Stimulated activated CD4-positive, alpha-beta T cell treated with anti-CD3 and anti-CD28 coated beads, TNF-alpha, amount 100 ng/mL, for 24 hours (primary cell): ENCODE data around the gene OTUB1.

Source experiments
- DNase-seq, 3 experiments: peaks; one replicate each; pipeline ENCODE4 v3.0.0-alpha.2; 2020; ENCODE audit warnings: low read depth in 3 of 3

OTUB1 gene

GRCh38 chr11:63974259-63975143, 11.7 kb upstream of the OTUB1 start, which contains the start of gene COX8A:
Gene COX8A, plus strand, starts transcription at chr11:63974620. Its CDS starts 61 bp downstream, at chr11:63974681.
- peak; percentile 85 to 95 (median 92) for DNase-seq

- DNase-seq: no peak
Observed at GRCh38 chr11:63978551-63979239, 7.5 kb upstream of the OTUB1 start.

- no peak for DNase-seq
Observed at GRCh38 chr11:63979426-63979825, 6.8 kb upstream of the OTUB1 start.

GRCh38 chr11:63985812-63986155, 454 bp upstream of the OTUB1 start:
- DNase-seq: peak; percentile 48 to 70 (median 49)

- DNase-seq: no peak
Observed at GRCh38 chr11:63986932-63987513, 785 bp downstream of the OTUB1 start.

- no peak for DNase-seq
Observed at GRCh38 chr11:63991558-63991957, 5.3 kb downstream of the OTUB1 start.

GRCh38 chr11:63993100-63993499, 6.9 kb downstream of the OTUB1 start:
- DNase-seq: no peak

GRCh38 chr11:63993993-63994392, 7.8 kb downstream of the OTUB1 start:
- no peak for DNase-seq

- DNase-seq: no peak
Observed at GRCh38 chr11:63996512-63996911, 10.3 kb downstream of the OTUB1 start.

GRCh38 chr11:63997104-63997700, 11.0 kb downstream of the OTUB1 start:
- no peak for DNase-seq

- DNase-seq: no peak
Observed at GRCh38 chr11:63997801-63998337, 11.6 kb downstream of the OTUB1 start.

- DNase-seq: no peak
Observed at GRCh38 chr11:63998558-63999348, 12.5 kb downstream of the OTUB1 start.

GRCh38 chr11:63999349-64000025, 13.2 kb downstream of the OTUB1 start:
- peak; percentile 19 to 67 (median 38) for DNase-seq

- peak; percentile 47 to 72 (median 58) for DNase-seq
Observed at GRCh38 chr11:64000026-64000739, 13.9 kb downstream of the OTUB1 start.

- no peak for DNase-seq
Observed at GRCh38 chr11:64000740-64001483, 14.7 kb downstream of the OTUB1 start.

GRCh38 chr11:64001484-64002420, 15.5 kb downstream of the OTUB1 start:
- DNase-seq: no peak

- no peak for DNase-seq
Observed at GRCh38 chr11:64003807-64004589, 17.8 kb downstream of the OTUB1 start.
